ENCODE results near the gene LRRC8A.

Gene LRRC8A

DNA sequence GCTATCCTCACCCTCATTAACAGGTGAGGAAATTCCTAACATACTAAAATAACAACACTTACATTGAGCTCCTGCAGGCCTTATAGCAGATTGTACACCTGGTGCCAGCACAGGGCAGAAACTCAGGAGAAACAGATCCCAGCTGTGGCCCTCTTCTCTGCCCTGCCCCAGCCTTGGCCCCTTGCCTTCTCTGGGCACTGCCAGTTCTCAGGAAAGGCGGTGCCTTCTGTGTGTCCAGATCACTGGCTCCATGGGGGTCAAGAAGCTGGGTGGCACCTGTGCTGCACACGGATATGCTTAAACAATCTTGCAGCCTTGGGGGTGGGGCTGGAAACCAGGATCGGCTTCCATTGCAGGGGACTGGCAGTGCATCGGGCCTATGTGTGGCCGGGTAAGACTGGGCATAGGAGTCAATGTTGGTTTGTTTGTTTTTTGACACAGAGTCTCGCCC is 19.5 kb upstream of the LRRC8A start:
- TF ChIP-seq, protein P1, sequence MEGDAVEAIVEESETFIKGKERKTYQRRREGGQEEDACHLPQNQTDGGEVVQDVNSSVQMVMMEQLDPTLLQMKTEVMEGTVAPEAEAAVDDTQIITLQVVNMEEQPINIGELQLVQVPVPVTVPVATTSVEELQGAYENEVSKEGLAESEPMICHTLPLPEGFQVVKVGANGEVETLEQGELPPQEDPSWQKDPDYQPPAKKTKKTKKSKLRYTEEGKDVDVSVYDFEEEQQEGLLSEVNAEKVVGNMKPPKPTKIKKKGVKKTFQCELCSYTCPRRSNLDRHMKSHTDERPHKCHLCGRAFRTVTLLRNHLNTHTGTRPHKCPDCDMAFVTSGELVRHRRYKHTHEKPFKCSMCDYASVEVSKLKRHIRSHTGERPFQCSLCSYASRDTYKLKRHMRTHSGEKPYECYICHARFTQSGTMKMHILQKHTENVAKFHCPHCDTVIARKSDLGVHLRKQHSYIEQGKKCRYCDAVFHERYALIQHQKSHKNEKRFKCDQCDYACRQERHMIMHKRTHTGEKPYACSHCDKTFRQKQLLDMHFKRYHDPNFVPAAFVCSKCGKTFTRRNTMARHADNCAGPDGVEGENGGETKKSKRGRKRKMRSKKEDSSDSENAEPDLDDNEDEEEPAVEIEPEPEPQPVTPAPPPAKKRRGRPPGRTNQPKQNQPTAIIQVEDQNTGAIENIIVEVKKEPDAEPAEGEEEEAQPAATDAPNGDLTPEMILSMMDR (IDR thresholded peaks at IDR 0.05) = no peak

DNA sequence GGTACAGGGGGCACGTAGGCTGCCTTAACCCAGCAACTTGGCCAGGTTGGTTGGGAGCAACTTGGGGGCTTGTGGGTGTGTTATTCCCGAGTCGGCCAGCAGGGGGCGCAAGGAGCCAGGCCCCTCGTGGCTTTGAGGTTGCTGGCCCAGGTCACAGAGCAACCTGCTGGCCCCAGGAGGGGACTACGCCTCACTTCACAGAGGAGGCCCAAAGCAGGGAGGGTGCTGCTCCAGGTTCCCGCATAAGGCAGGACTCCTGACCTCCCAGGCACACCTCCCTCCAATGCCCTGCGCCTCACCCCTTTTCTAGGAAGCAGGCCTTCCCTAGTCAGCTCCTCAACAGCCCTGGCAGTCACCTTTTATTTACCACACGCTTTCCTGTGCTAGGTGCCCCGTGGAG is 18.3 kb upstream of the LRRC8A start:
- TF ChIP-seq, protein P1 (IDR thresholded peaks at IDR 0.05) = peak; percentile 95

DNA sequence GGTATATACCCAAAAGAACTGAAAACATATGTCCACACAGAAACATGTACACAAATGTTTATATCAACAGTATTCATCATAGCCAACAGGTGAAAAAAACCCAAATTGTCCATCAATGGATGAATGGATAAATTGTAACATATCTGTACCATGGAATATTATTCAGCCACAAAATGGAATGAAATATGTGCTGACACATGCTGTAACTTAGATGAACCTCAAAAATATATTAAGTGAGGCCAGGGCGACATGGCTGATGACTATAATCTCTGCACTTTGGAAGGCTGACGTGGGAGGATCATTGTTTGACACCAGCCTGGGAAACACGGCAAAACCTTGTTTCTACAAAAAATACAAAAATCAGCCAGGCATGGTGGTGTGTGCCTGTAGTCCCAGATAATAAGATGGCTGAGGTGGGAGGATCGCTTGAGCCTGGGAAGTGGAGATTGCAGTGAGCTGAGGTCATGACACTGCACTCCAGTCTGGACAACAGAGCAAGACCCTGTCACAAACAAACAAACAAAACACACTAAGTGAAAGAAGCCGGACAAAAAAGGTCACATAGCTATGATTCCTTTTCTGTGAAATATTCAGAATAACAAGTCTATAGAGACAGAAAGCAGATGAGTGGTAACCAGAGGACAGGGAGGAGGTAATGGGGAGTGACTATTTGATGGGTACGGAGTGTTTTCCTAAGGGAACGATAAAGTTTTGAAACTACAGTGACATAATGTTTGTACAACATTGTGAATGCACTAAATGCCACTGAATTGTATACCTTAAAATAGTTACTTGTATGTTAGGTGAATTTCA is 11.6 kb upstream of the LRRC8A start:
- TF ChIP-seq, protein P1 (IDR thresholded peaks at IDR 0.05) = no peak

DNA sequence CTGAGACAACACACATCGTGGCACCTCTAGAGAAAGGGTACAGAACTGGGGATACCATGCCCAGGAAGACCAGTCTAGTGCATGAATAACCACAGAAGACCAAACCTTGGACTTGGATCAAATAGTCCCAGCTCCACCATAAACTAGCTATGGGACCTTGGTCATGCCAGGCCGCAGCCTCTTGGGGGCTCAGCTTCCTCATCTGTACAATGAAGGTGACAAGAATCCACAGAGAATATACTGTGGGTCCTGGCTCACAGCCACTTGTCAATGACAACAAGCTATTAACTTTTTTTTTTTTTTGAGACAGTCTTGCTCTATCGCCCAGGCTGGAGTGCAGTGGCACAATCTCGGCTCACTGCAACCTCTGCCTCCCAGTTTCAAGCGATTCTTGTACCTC is 4.1 kb upstream of the LRRC8A start:
- TF ChIP-seq, protein P1 (IDR thresholded peaks at IDR 0.05) = no peak

DNA sequence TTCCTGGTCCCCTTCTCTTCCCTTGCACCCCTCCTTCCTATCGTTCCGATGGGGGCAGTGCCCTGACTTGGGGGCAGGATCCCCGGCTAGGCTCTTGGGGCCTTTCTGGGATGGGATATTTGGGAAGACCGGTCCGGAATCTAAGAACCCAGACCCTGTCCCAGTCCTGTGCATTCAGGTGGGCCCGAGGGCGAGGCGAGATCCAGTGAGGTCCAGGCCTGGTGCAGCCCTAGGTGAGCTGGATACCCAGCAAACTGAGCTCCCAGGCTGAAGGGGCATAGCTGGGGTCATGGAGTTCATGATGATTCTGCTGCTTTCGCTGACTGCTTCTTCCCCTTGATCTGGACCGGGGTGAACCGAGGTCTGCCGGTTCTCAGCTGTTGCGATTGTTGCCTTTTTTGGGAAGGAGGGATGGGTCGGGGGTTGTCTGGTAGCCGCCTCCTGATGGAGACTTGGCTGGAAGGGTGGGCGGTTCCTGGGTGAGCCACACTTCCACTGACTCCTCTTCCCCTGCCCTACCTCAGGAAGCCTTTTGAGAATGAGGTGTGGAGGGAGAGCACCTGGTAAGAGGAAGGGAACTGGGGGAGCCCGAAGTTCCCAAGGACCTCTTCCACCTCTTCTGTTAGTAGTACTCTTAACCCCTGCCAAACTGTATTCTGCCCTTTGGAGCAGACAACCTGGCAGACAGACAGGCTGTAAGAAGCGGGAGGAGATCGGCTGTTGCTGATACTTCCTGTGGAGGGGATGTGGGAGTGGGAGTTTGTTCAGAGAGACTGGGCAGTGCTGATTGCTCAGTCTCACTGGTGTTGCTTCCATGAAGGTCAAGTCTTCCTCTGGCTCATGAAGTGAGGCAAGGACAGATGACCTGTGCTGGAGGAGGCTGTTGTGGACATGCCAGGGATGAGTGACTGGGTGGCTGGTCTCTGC is 1.0 kb downstream of the LRRC8A start:
- TF ChIP-seq, protein P1 (IDR thresholded peaks at IDR 0.05) = no peak

DNA sequence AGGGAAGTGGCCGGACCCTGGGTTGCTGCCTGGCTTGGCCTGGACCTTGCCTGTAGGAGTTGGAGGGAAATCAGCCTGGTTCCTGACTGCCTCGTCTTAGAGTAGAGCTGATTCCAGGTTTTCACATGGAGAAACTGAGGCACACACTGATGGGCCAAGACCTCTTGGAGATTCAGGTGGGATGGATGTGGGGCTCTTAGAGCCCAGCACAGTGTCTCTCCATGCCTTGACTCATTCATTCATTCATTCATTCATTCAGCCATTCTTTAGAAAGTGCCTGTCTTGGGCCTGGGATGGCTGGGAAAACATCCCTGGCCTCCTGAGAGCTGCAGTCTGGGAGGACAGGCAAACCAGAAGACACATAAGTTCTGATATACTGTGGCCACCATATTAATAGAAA is 2.2 kb downstream of the LRRC8A start:
- TF ChIP-seq, protein P1 (IDR thresholded peaks at IDR 0.05) = no peak

DNA sequence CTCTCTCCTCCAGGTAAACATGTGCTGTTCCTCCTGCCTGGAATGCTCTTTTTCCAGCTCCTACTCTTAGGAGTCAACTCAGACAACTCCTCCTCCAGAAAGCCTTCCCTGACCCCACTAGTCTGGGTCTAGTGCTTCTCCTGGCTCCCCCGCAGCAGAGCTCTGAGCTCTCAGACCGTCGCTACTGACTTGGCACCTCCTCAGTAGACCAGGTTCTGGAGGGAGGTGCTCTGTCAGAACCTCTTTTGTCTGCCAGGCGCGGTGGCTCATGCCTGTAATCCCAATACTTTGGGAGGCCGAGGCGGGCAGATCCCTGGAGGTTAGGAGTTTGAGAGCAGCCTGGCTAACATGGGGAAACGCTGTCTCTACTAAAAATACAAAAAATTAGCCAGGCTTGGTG is 3.4 kb downstream of the LRRC8A start:
- TF ChIP-seq, protein P1 (IDR thresholded peaks at IDR 0.05) = no peak

Measured in LNCAP (cell line).